Breast epithelium (tissue), 4 donors: ENCODE data around the gene MDK. TPM values are rescaled to one million over a fixed set of nuclear protein-coding genes. Genes with fewer than 3 reads are reported as not detected.

Source experiments
- DNase-seq, 2 donors: peaks; one replicate each; pipeline ENCODE4 v3.0.0-alpha.2; 2019; ENCODE audit warnings: low spot score in 2 of 2
- H3K27ac ChIP-seq, 2 donors: fragments of 200-600 bp; sonication (generic) in 1 of 2; one replicate each; pipeline ENCODE4 v1.5.1; 2016 to 2019; ENCODE audit warnings: mild to moderate bottlenecking in 1 of 2
- H3K27me3 ChIP-seq, 2 donors: fragments of 200-600 bp; sonication (generic) in 1 of 2; one replicate each; pipeline versions ENCODE4 v1.5.1 to v1.6.0; 2017 to 2019; ENCODE audit warnings: control low read depth in 1 of 2, mild to moderate bottlenecking in 1 of 2
- H3K36me3 ChIP-seq: fragments of 200-600 bp; one replicate; pipeline ENCODE4 v1.5.1; 2019
- H3K4me1 ChIP-seq, 2 donors: fragments of 200-600 bp; sonication (generic); one replicate each; pipeline ENCODE4 v1.5.1; 2016 to 2019; ENCODE audit warnings: control low read depth in 1 of 2
- H3K4me3 ChIP-seq, 3 donors: fragments of 200-600 bp; sonication (generic); 1 replicate in 2 of 3; 2 replicates in 1 of 3; pipeline ENCODE4 v1.5.1; 2016 to 2019; ENCODE audit warnings: mild to moderate bottlenecking in 3 of 3, moderate library complexity in 2 of 3
- H3K9me3 ChIP-seq, 2 donors: fragments of 200-600 bp; sonication (generic) in 1 of 2; one replicate each; pipeline ENCODE4 v1.5.1; 2016 to 2019; ENCODE audit warnings: control low read depth in 1 of 2
- CTCF ChIP-seq, 3 donors: fragments of 450-650 bp; IDR thresholded peaks; one replicate each; pipeline ENCODE4 v1.5.1; 2016 to 2017; ENCODE audit warnings: antibody characterized with exemption in 3 of 3, mild to moderate bottlenecking in 3 of 3, moderate library complexity in 3 of 3
- POLR2A ChIP-seq: fragments of 450-650 bp; IDR thresholded peaks from one replicate; pipeline ENCODE4 v1.6.1; 2016; ENCODE audit warnings: antibody characterized with exemption, mild to moderate bottlenecking, moderate library complexity
- POLR2AphosphoS5 ChIP-seq, 3 donors: sonication (generic); formaldehyde crosslinking; IDR thresholded peaks; one replicate each; pipeline ENCODE4 v1.6.1; 2017; ENCODE audit warnings: antibody characterized with exemption in 3 of 3
- intact Hi-C: fragments of 100-400 bp; cut with DNase I; formaldehyde crosslinking; loops from one replicate; pipeline ENCODE4 v1.15.1; 2023; ENCODE audit warnings: low total_unique reads
- total RNA-seq, 3 donors: library from RNA; depleted of rRNA; stranded (reverse); fragments of >200 nt; gene quantifications; one replicate each; pipeline ENCODE4 v1.1.0, GENCODE V29; 2016

Gene MDK
- total RNA-seq, 3 donors from 2014 or later = 20.5 to 115 (median 54.7) TPM

- Histone ChIP-seq H3K4me1 (no peaks in the 10 kb centered on the region), H3K4me3 (no peak overlapping the region), H3K27me3 (no peaks in the 10 kb centered on the region), H3K9me3 (no peaks in the 10 kb centered on the region), H3K27ac (no peak overlapping the region), H3K36me3 (peaks cover 8% of the 10 kb centered on the region)
- DNase-seq = no peak
- TF ChIP-seq POLR2AphosphoS5 (IDR thresholded peaks at IDR 0.05) (no peak), POLR2A (no peak), CTCF (IDR thresholded peaks at IDR 0.05) (no peak)
- intact Hi-C loops = no loop called here
These were observed 21.8 kb downstream of the MDK start for GRCh38 chr11:46402957-46403902.

GRCh38 chr11:46404476-46405017 lies 23.1 kb downstream of the MDK start:
- intact Hi-C loops = no loop called here
- H3K27ac ChIP-seq = no peak overlapping the region

GRCh38 chr11:46407635-46408034 lies 26.2 kb downstream of the MDK start:
- no peak for DNase-seq
- TF ChIP-seq POLR2AphosphoS5 (IDR thresholded peaks at IDR 0.05) (no peak), CTCF (IDR thresholded peaks at IDR 0.05) (no peak), POLR2A (no peak)
- Histone ChIP-seq H3K9me3 (no peaks in the 10 kb centered on the region), H3K36me3 (peaks cover 8% of the 10 kb centered on the region), H3K4me3 (no peak overlapping the region), H3K4me1 (no peaks in the 10 kb centered on the region), H3K27ac (no peak overlapping the region), H3K27me3 (no peaks in the 10 kb centered on the region)
- intact Hi-C loops = no loop called here

More at GRCh38 chr11:46404476-46405017, 23.1 kb downstream of the MDK start:
- no peak overlapping the region for H3K4me3 ChIP-seq
- TF ChIP-seq CTCF (IDR thresholded peaks at IDR 0.05) (no peak), POLR2A (no peak), POLR2AphosphoS5 (IDR thresholded peaks at IDR 0.05) (no peak)
- no peaks in the 10 kb centered on the region for H3K27me3 ChIP-seq
- DNase-seq = no peak
- no peaks in the 10 kb centered on the region for H3K4me1 ChIP-seq
- H3K36me3 ChIP-seq = peaks cover 8% of the 10 kb centered on the region
- H3K9me3 ChIP-seq = no peaks in the 10 kb centered on the region

- Histone ChIP-seq H3K27me3 (no peaks in the 10 kb centered on the region), H3K27ac (no peak overlapping the region), H3K4me1 (no peaks in the 10 kb centered on the region), H3K9me3 (no peaks in the 10 kb centered on the region), H3K4me3 (no peak overlapping the region), H3K36me3 (peaks cover 8% of the 10 kb centered on the region)
- DNase-seq = no peak
- TF ChIP-seq POLR2A = no peak
- TF ChIP-seq CTCF (IDR thresholded peaks at IDR 0.05) = no peak
- TF ChIP-seq POLR2AphosphoS5 (IDR thresholded peaks at IDR 0.05) = no peak
- intact Hi-C loops = no loop called here
These were observed 27.0 kb downstream of the MDK start for GRCh38 chr11:46408407-46408986.

- intact Hi-C loops = no loop called here
- Histone ChIP-seq H3K27me3 (no peaks in the 10 kb centered on the region), H3K27ac (no peak overlapping the region), H3K9me3 (no peaks in the 10 kb centered on the region), H3K36me3 (peaks cover 8% of the 10 kb centered on the region), H3K4me1 (no peaks in the 10 kb centered on the region), H3K4me3 (no peak overlapping the region)
- DNase-seq = no peak
- TF ChIP-seq POLR2AphosphoS5 (IDR thresholded peaks at IDR 0.05) (no peak), CTCF (IDR thresholded peaks at IDR 0.05) (no peak), POLR2A (no peak)
These were observed 28.6 kb downstream of the MDK start for GRCh38 chr11:46410021-46410420.
